K562 (cell line): Measurements from ENCODE around the gene CBX8. TPM values are rescaled to one million over a fixed set of nuclear protein-coding genes. Genes with fewer than 3 reads are reported as not detected.

Experiments
- ARHGAP35 ChIP-seq: fragments of 450-650 bp; IDR thresholded peaks from 2 replicates; pipeline ENCODE4 v1.6.1; 2018; ENCODE audit not compliant: partially characterized antibody
- BMI1 ChIP-seq: fragments of 150-350 bp; IDR thresholded peaks from 2 replicates; pipeline ENCODE4 v1.6.1; 2014; ENCODE audit warnings: low read length
- CBX3 ChIP-seq, 2 experiments: IDR thresholded peaks; 1 replicate in 1 of 2; 2 replicates in 1 of 2; pipeline ENCODE4 v1.6.1; 2012; ENCODE audit warnings: inconsistent platforms in 2 of 2, low read length in 2 of 2, borderline replicate concordance in 1 of 2, control low read depth in 1 of 2
- EGR1 ChIP-seq: fragments of 450-650 bp; conservative IDR thresholded peaks from 2 replicates; pipeline ENCODE4 v1.6.1; 2017; ENCODE audit warnings: mild to moderate bottlenecking
- ERF ChIP-seq: fragments of 450-650 bp; formaldehyde crosslinking; IDR thresholded peaks from 2 replicates; pipeline ENCODE4 v1.4.0; 2020; ENCODE audit warnings: mild to moderate bottlenecking, mixed read lengths
- MYC ChIP-seq, 2 experiments: fragments of 250-450 bp in 1 of 2; sonication (Bioruptor Pico) in 1 of 2; IDR thresholded peaks; 2 replicates each; pipeline versions ENCODE4 v1.5.1 to v1.6.1; 2012 to 2021; ENCODE audit warnings: low read depth in 2 of 2, borderline replicate concordance in 1 of 2, improper control_type of control experiment in 1 of 2, low read length in 1 of 2, mild to moderate bottlenecking in 1 of 2, moderate library complexity in 1 of 2
- NKRF ChIP-seq: fragments of 450-650 bp; IDR thresholded peaks from 2 replicates; pipeline ENCODE4 v1.6.1; 2016; ENCODE audit warnings: borderline replicate concordance
- NUFIP1 ChIP-seq: fragments of 450-650 bp; IDR thresholded peaks from 2 replicates; pipeline ENCODE4 v1.6.1; 2018; ENCODE audit not compliant: partially characterized antibody
- RBBP5 ChIP-seq: fragments of 200-600 bp; sonication (generic); IDR thresholded peaks from 2 replicates; pipeline ENCODE4 v1.6.1; 2012; ENCODE audit warnings: borderline replicate concordance, mild to moderate bottlenecking, low read length, control low read depth, inconsistent platforms; ENCODE audit not compliant: insufficient read depth, poor library complexity, severe bottlenecking
- SAP30 ChIP-seq: fragments of 200-600 bp; sonication (generic); IDR thresholded peaks from 2 replicates; pipeline ENCODE4 v1.6.1; 2012; ENCODE audit warnings: borderline replicate concordance, low read depth, mild to moderate bottlenecking, moderate library complexity, low read length, control low read depth, inconsistent platforms; ENCODE audit not compliant: insufficient read depth, poor library complexity, severe bottlenecking
- SIN3A ChIP-seq, 2 experiments: fragments of 150-350 bp in 1 of 2; IDR thresholded peaks; 2 replicates each; pipeline ENCODE4 v1.6.1; 2011 to 2016; ENCODE audit warnings: borderline replicate concordance in 2 of 2, low read depth in 2 of 2, low read length in 2 of 2, mild to moderate bottlenecking in 2 of 2, moderate library complexity in 2 of 2; ENCODE audit not compliant: control insufficient read depth in 1 of 2
- SMARCA5 ChIP-seq: fragments of 450-650 bp; IDR thresholded peaks from 2 replicates; pipeline ENCODE4 v1.6.1; 2016
- TFAM ChIP-seq: fragments of 250-450 bp; sonication (Bioruptor Pico); conservative IDR thresholded peaks from 2 replicates; pipeline ENCODE4 v1.5.0; 2021; ENCODE audit warnings: mild to moderate bottlenecking, moderate library complexity
- YBX1 ChIP-seq: fragments of 450-650 bp; IDR thresholded peaks from 2 replicates; pipeline ENCODE4 v1.7.1; 2016; ENCODE audit warnings: mild to moderate bottlenecking
- ZBTB7A ChIP-seq: IDR thresholded peaks from 2 replicates; pipeline ENCODE4 v1.6.1; 2011; ENCODE audit warnings: low read depth, mild to moderate bottlenecking, low read length, moderate library complexity, borderline replicate concordance; ENCODE audit not compliant: control insufficient read depth
- ZC3H4 ChIP-seq: sonication (generic); formaldehyde crosslinking; IDR thresholded peaks from 2 replicates; pipeline ENCODE4 v1.9.0; 2021; ENCODE audit warnings: missing genetic modification reagents, borderline replicate concordance
- ZNF668 ChIP-seq: fragments of 250-450 bp; sonication (Bioruptor Pico); IDR thresholded peaks from 2 replicates; pipeline ENCODE4 v1.8.0; 2022; ENCODE audit warnings: mild to moderate bottlenecking, inconsistent platforms
- ZNF699 ChIP-seq: fragments of 250-450 bp; sonication (Bioruptor Pico); IDR thresholded peaks from 2 replicates; pipeline ENCODE4 v1.8.0; 2021; ENCODE audit warnings: mild to moderate bottlenecking, moderate library complexity; ENCODE audit not compliant: insufficient replicate concordance
- ZNF79 ChIP-seq: fragments of 250-450 bp; sonication (Bioruptor Pico); IDR thresholded peaks from 2 replicates; pipeline ENCODE4 v1.4.0; 2020; ENCODE audit warnings: low read depth, mild to moderate bottlenecking, moderate library complexity
- polyA plus RNA-seq, 8 experiments: library from polyadenylated mRNA; depleted of rRNA in 4 of 8; stranded (reverse) in 5 of 8; unstranded in 3 of 8; fragments of >200 nt; fragmentation: Nextera tagmentation in 2 of 8; fragmentation: Illumina TruSeq in 1 of 8; extraction: Ambion mirVana in 2 of 8; extraction: Trizol in 1 of 8; gene quantifications; 2 replicates each; pipeline versions ENCODE4 v1.2.1 to v1.2.3, GENCODE V29; 2011 to 2014; ENCODE audit warnings: inconsistent platforms in 1 of 8, missing spikeins in 1 of 8
- total RNA-seq, 7 experiments: library from RNA; depleted of rRNA in 6 of 7; stranded (reverse); fragments of >200 nt in 6 of 7; fragmentation: Illumina TruSeq in 2 of 7; extraction: Trizol in 2 of 7; gene quantifications; 2 replicates each; pipeline versions ENCODE4 v1.2.1 to v1.2.3, GENCODE V29; 2011 to 2021; ENCODE audit warnings: low replicate concordance in 1 of 7
- TF ChIP-seq, protein P1 (sequence below): sonication (generic); formaldehyde crosslinking; IDR thresholded peaks from 2 replicates; pipeline ENCODE4 v1.8.0; 2022; ENCODE audit warnings: mild to moderate bottlenecking, missing genetic modification reagents

The CBX8 gene
- total and polyA plus RNA-seq, 9 of the 15 experiments (the other 6 are each of a cell fraction or from before 2014, with no cell fraction given) = 0.08 to 11.9 (median 2.6) TPM

DNA sequence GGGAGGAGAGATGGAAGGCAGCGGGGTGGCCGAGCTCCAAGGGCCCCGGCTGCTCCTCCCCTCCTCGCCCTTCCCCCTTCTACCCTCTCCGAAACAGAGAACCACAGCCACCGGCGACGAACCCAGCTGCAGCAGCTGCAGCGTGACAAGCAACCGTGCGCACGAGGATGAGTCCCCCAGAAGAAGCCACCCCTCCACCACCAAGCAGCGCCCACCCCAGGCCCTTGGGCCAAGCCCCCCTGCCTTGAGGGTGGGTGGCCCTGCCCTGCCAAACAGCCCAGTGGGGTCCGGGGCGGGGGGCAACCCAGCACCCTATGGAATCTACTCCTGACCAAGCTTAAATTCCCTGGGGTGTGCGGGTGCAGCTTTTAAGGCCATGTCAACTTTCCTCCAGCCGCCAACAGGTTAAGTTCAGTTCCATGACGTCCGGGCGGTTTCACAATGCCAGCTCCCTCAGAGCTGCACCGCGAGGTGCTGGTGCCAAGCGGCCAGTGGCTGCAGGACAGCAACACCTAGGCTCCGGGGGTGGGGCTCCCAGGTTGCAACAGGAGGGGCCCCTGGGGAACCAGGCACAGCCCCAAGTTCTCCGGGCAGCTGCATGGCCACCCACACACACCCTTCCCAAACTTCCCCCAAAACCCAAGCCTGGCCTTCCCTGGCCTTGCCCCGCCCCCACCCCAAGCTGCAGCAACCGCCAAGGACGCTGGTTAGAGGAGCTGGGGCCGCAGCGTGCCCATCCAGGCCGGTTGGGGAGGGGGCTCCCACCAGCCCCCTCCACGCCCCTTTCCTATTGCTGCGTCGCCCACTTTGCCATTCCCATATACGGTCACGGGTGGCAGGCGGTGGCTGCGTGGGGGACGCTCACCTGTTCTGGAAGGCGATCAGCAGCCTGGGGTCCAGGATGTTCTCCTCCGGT is 40.4 kb upstream of the CBX8 start (continued):
- TF ChIP-seq, protein P1, sequence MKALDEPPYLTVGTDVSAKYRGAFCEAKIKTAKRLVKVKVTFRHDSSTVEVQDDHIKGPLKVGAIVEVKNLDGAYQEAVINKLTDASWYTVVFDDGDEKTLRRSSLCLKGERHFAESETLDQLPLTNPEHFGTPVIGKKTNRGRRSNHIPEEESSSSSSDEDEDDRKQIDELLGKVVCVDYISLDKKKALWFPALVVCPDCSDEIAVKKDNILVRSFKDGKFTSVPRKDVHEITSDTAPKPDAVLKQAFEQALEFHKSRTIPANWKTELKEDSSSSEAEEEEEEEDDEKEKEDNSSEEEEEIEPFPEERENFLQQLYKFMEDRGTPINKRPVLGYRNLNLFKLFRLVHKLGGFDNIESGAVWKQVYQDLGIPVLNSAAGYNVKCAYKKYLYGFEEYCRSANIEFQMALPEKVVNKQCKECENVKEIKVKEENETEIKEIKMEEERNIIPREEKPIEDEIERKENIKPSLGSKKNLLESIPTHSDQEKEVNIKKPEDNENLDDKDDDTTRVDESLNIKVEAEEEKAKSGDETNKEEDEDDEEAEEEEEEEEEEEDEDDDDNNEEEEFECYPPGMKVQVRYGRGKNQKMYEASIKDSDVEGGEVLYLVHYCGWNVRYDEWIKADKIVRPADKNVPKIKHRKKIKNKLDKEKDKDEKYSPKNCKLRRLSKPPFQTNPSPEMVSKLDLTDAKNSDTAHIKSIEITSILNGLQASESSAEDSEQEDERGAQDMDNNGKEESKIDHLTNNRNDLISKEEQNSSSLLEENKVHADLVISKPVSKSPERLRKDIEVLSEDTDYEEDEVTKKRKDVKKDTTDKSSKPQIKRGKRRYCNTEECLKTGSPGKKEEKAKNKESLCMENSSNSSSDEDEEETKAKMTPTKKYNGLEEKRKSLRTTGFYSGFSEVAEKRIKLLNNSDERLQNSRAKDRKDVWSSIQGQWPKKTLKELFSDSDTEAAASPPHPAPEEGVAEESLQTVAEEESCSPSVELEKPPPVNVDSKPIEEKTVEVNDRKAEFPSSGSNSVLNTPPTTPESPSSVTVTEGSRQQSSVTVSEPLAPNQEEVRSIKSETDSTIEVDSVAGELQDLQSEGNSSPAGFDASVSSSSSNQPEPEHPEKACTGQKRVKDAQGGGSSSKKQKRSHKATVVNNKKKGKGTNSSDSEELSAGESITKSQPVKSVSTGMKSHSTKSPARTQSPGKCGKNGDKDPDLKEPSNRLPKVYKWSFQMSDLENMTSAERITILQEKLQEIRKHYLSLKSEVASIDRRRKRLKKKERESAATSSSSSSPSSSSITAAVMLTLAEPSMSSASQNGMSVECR = peak; percentile 53
- TF ChIP-seq ZNF699 (CRISPR knock-in tag) = no peak
- peak; percentile 10; the same call in 1 of the 2 replicates for TF ChIP-seq MYC (IDR thresholded peaks at IDR 0.05; ENCODE audit: low read depth, low read length)
- TF ChIP-seq MYC (CRISPR knock-in tag; IDR thresholded peaks at IDR 0.05; ENCODE audit: borderline replicate concordance, low read depth) = no peak
- TF ChIP-seq SAP30 = peak; percentile 50
- no peak for TF ChIP-seq CBX3 (IDR thresholded peaks at IDR 0.05; ENCODE audit: borderline replicate concordance in 1 of 2, low read length in 2 of 2)
- no peak for TF ChIP-seq ERF
- peak in 1 of 2 experiments; percentile 16; a peak in 2 of 4 replicates for TF ChIP-seq SIN3A (IDR thresholded peaks at IDR 0.05; ENCODE audit: borderline replicate concordance in 2 of 2, control insufficient read depth in 1 of 2, low read depth in 2 of 2, low read length in 2 of 2)
- TF ChIP-seq ZBTB7A = peak; percentile 84
- peak; percentile 11 for TF ChIP-seq RBBP5
- 0 out of 2 replicates have a peak, but pooled peaks have one; percentile 27 for TF ChIP-seq ZC3H4
- no peak for TF ChIP-seq ZNF79
- TF ChIP-seq TFAM (CRISPR knock-in tag) = no peak
- TF ChIP-seq BMI1 = no peak
- TF ChIP-seq EGR1 = peak; percentile 43; the same call in 1 of the 2 replicates
- TF ChIP-seq SMARCA5 = no peak
- no peak for TF ChIP-seq ARHGAP35
- TF ChIP-seq ZNF668 (CRISPR knock-in tag) = no peak
- TF ChIP-seq YBX1 = no peak
- TF ChIP-seq NUFIP1 = no peak
- peak; percentile 12; the same call in 1 of the 2 replicates for TF ChIP-seq NKRF
